ENCODE measurements around the gene CFAP70.

GRCh38 chr10:73359492-73359891, 828 bp upstream of the CFAP70 start:
- no peak for TF ChIP-seq CTCF (conservative IDR thresholded peaks at IDR 0.05 in 1 of 2, IDR thresholded peaks at IDR 0.05 in 1 of 2; ENCODE audit: extremely low read depth in 1 of 2, insufficient read depth in 1 of 2, low read depth in 1 of 2, low read length in 2 of 2)
- TF ChIP-seq EZH2 (IDR thresholded peaks at IDR 0.05; ENCODE audit: borderline replicate concordance, low read length): no peak
